Measurements from ENCODE around the gene MRPS6.

MRPS6 gene

GRCh38 chr21:34071683-34072082 is 1.7 kb upstream of the MRPS6 start:
- DNase-seq (ENCODE audit: low spot score), result no peak

GRCh38 chr21:34072145-34073031 is 990 bp upstream of the MRPS6 start:
- DNase-seq (ENCODE audit: low spot score), result peak; percentile 18

- DNase-seq (ENCODE audit: low spot score), result peak; percentile 42
Observed at GRCh38 chr21:34073749-34074282, 438 bp downstream of the MRPS6 start.

GRCh38 chr21:34074283-34075090 is 1.1 kb downstream of the MRPS6 start:
- no peak for DNase-seq (ENCODE audit: low spot score)

GRCh38 chr21:34075091-34075425 is 1.7 kb downstream of the MRPS6 start:
- DNase-seq (ENCODE audit: low spot score), result no peak

GRCh38 chr21:34075760-34076660 is 2.6 kb downstream of the MRPS6 start:
- DNase-seq (ENCODE audit: low spot score), result no peak

GRCh38 chr21:34076835-34077234 is 3.5 kb downstream of the MRPS6 start:
- no peak for DNase-seq (ENCODE audit: low spot score)

- no peak for DNase-seq (ENCODE audit: low spot score)
Observed at GRCh38 chr21:34077888-34078287, 4.5 kb downstream of the MRPS6 start.

GRCh38 chr21:34078915-34079314 is 5.5 kb downstream of the MRPS6 start:
- no peak for DNase-seq (ENCODE audit: low spot score)

GRCh38 chr21:34080710-34081109 is 7.3 kb downstream of the MRPS6 start:
- no peak for DNase-seq (ENCODE audit: low spot score)

- no peak for DNase-seq (ENCODE audit: low spot score)
Observed at GRCh38 chr21:34082769-34083168, 9.4 kb downstream of the MRPS6 start.

GRCh38 chr21:34083357-34083756 is 10.0 kb downstream of the MRPS6 start:
- no peak for DNase-seq (ENCODE audit: low spot score)

- no peak for DNase-seq (ENCODE audit: low spot score)
Observed at GRCh38 chr21:34085129-34085528, 11.8 kb downstream of the MRPS6 start.

- no peak for DNase-seq (ENCODE audit: low spot score)
Observed at GRCh38 chr21:34086887-34087306, 13.5 kb downstream of the MRPS6 start.

- no peak for DNase-seq (ENCODE audit: low spot score)
Observed at GRCh38 chr21:34088752-34089151, 15.4 kb downstream of the MRPS6 start.

- DNase-seq (ENCODE audit: low spot score), result no peak
Observed at GRCh38 chr21:34091032-34091431, 17.7 kb downstream of the MRPS6 start.

GRCh38 chr21:34091607-34092006 is 18.2 kb downstream of the MRPS6 start:
- DNase-seq (ENCODE audit: low spot score), result no peak

GRCh38 chr21:34092262-34092921 is 19.0 kb downstream of the MRPS6 start:
- no peak for DNase-seq (ENCODE audit: low spot score)

GRCh38 chr21:34093083-34093482 is 19.7 kb downstream of the MRPS6 start:
- no peak for DNase-seq (ENCODE audit: low spot score)

- DNase-seq (ENCODE audit: low spot score), result no peak
Observed at GRCh38 chr21:34094949-34095348, 21.6 kb downstream of the MRPS6 start.

- no peak for DNase-seq (ENCODE audit: low spot score)
Observed at GRCh38 chr21:34097442-34097841, 24.1 kb downstream of the MRPS6 start.
